Activated CD8-positive, alpha-beta memory T cell treated with anti-CD3 and anti-CD28 coated beads for 1 hour (primary cell): ENCODE data around the gene EFCAB13.

Experiments used
- DNase-seq, 2 donors: peaks; one replicate each; pipeline ENCODE4 v3.0.0-alpha.2; 2020; ENCODE audit warnings: low read depth in 1 of 2; ENCODE audit errors: extremely low read depth in 1 of 2

The EFCAB13 gene

GRCh38 chr17:47295037-47295873 is 28.5 kb upstream of the EFCAB13 start:
- DNase-seq, result no peak

DNA sequence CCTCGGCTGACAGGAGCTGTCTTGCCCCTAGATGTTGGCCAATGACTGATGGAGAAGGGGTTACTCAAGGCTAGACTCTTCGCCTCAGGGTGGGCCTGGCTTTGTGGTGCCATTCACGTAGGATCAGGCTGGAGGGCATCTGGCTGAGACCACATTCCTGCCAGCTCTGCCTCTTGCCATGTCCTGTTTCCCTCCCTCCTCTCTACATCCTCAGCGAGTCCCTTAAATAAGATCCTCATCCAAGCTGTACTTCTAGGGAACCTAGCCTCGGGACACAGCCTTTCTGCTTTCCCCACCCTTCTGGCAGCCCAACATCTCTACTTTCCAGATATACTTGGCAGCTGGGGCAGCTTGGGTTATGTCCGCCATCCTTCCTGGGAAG is 27.9 kb upstream of the EFCAB13 start:
- DNase-seq, result no peak

- no peak for DNase-seq
Measured at GRCh38 chr17:47297661-47298400, 25.9 kb upstream of the EFCAB13 start.

- DNase-seq, result no peak
Measured at GRCh38 chr17:47298712-47299111, 25.0 kb upstream of the EFCAB13 start.

DNA sequence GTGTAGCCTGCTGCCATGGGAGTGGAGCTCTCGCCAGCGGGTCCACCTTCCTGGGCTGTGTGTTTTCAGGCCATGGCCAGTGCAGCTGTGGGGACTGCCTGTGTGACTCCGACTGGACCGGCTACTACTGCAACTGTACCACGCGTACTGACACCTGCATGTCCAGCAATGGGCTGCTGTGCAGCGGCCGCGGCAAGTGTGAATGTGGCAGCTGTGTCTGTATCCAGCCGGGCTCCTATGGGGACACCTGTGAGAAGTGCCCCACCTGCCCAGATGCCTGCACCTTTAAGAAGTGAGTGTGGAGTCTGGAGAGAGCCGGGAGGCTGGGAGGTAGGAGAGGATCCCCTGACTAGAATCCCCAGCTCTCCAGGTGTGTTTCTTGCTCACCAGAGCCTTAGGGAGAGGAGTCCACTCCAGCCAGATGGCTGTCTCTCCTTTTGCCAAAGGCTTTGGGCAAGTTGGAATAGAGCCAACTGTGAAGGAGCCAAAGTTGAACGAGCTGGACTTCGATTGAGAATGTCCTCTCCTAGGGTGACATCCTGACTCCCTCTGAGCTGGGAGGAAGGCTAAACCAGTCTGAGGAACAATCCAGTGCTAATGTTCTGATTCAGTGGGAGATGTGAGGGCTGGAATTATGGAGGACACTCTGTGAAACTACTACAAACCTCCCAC is 24.4 kb upstream of the EFCAB13 start:
- DNase-seq, result no peak

DNA sequence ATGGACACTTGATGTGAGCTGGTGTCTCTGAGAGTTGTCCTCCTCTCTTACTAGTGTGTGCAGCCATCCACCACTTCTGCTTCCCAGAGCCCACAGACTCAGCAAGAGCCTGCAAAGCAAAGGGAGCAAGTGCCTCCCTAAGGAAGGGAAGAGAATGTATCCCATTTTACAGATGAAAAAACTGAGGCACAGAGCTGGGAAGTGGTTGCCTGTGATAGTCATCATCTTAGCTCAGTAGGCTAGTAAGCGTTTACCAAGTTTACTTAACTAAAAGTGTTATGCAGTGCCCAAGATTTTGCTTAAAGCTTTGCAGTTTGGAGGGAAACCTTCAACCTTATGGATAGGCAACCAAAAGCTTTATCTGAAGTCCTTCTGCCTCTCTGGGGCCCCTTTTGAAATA is 23.0 kb upstream of the EFCAB13 start:
- no peak for DNase-seq

- DNase-seq, result no peak
Measured at GRCh38 chr17:47301161-47301560, 22.6 kb upstream of the EFCAB13 start.

DNA sequence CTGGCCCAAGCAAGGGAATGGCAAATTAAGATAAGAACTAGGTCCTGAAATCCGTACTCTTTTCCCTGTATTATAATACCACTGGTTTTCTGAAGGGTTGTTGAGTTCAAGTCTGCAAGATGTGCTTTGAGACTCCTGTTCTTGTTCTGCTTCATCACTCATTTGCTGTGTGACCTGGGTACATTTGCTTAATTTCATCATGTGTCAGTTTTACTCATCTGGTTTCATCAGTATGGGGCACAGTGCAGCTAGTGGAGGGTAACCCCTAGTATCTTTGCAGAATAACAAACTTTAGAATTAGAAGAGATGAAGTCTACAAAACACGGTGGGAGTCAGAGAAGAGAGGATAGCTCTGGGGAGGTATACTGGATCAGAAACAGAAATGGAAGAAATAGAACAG is 21.9 kb upstream of the EFCAB13 start:
- no peak for DNase-seq

- DNase-seq, result no peak
Measured at GRCh38 chr17:47304186-47304585, 19.6 kb upstream of the EFCAB13 start.

- DNase-seq, result no peak
Measured at GRCh38 chr17:47305302-47305923, 18.3 kb upstream of the EFCAB13 start.

DNA sequence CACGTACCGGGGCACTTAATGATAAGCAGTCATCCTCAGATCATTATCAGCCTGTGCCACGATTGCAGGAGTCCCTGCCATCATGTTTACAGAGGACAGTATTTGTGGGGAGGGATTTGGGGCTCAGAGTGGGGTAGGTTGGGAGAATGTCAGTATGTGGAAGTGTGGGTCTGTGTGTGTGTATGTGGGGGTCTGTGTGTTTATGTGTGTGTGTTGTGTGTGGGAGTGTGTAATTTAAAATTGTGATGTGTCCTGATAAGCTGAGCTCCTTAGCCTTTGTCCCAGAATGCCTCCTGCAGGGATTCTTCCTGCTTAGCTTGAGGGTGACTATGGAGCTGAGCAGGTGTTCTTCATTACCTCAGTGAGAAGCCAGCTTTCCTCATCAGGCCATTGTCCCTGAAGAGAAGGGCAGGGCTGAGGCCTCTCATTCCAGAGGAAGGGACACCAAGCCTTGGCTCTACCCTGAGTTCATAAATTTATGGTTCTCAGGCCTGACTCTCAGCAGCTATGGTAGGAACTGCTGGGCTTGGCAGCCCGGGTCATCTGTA is 13.5 kb upstream of the EFCAB13 start:
- no peak for DNase-seq

GRCh38 chr17:47311420-47311819 is 12.3 kb upstream of the EFCAB13 start:
- DNase-seq, result no peak

DNA sequence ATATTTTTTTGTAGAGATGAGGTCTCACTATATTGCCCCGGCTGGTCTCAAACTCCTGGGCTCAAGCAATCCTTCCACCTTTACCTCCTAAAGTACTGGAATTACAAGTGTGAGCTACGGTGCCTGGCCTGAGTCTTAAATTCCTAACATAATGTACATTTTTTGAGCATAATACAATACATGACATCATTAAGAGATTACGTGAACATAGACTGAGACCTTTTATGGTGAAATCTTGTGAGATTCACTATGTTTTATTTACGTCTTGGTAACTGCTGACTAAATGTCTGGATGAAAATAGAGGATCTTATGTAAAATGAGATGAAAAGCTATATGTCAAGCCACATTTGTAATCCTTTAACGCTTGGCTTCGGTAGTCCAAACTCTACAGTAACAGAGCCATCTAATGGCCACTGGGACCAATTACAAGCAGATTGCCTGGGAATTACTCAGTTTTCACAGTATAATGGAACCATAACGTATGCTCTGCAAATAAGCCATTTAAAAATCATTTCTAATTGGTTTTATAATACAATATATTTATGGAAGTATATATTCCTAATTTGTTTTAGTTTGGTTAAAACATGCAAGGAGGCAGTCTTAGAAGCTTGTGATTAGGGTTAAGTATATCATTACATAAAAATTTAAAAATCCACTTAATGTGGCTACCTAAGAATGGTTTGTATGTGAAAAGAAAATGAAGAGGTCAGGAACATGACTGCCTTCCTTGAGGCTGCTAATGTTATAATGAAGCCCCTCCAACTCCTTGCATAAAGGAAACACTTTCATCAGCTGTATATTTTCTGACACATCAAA is 8.1 kb upstream of the EFCAB13 start:
- DNase-seq, result no peak

GRCh38 chr17:47316311-47316710 is 7.4 kb upstream of the EFCAB13 start:
- no peak for DNase-seq

DNA sequence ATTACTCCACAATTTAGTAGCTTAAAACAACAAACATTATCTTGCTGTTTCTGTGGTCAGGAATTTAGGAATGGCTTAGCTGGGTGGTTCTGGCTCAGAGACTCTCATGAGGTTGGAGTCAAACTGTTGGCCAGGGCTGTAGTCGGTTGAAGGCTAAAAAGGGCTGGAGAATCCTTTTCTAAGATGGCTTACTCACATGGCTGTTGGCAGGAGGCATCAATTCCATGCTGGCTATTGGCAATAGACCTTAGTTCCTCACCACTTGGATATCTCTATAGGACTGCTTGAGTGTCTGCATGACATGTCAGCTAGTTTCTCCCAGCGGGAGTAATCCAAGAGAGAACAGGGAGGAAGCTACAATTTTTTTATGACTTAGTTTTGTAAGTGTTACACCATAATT is 6.6 kb upstream of the EFCAB13 start:
- DNase-seq, result no peak

DNA sequence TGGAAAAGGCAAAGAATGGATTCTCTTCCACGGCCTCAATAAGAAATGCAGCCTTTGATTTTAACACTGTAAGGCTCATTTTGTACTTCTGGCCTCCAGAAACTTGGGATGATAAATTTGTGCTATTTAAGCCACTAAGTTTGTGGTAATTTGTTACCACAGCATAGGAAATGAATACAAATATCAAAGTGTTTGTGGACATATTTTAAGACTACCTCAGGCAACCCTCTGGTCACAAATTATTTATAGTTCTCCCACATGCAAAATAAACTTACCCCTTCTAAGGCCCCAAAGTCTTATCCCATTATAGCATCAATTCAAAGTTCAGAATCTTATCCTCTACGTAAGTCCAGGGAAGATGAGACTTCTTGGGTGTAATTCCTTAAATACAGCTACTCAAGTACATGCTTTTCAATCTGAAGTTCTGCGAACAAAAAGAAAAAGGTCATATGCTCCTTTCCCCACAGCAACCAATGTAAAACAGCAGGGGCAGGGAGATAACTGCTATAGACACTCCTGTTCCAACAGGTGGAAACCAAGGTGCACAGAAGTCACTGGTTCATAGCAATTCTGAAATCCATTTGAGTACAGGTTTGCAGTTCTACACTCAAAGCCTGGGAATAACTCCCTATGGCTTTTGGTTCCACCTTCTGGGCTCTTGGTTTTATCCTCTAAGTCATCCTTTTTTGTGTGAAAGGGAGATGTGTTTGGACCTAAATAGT is 5.4 kb upstream of the EFCAB13 start:
- no peak for DNase-seq

- DNase-seq, result no peak
Measured at GRCh38 chr17:47320879-47321502, 2.8 kb upstream of the EFCAB13 start.

- DNase-seq, result peak in 1 of 2 donors; percentile 33
Measured at GRCh38 chr17:47324224-47325020, 667 bp downstream of the EFCAB13 start.
